Immature natural killer cell (primary cell): Measurements from ENCODE around the gene CTNNA2. TPM values are rescaled to one million over a fixed set of nuclear protein-coding genes. Genes with fewer than 3 reads are reported as not detected.
"Not testable (repeated sequence)": the region's sequence is repeated elsewhere in the genome, so short reads cannot be mapped to it uniquely, and the experiment has no call there.

ENCODE experiments used
- DNase-seq, 3 donors: peaks; one replicate each; pipeline ENCODE4 v3.0.0; 2022; ENCODE audit warnings: mixed read lengths in 1 of 3
- H3K27ac Mint-ChIP-seq, 6 donors: one replicate each; pipeline ENCODE4 v1.8.0; 2020; ENCODE audit warnings: mixed read lengths in 6 of 6, mild to moderate bottlenecking in 5 of 6, inconsistent platforms in 4 of 6, moderate library complexity in 3 of 6
- H3K27me3 Mint-ChIP-seq, 3 donors: one replicate each; pipeline ENCODE4 v1.8.0; 2020 to 2021; ENCODE audit warnings: low read depth in 3 of 3, mild to moderate bottlenecking in 3 of 3, mixed read lengths in 3 of 3, moderate library complexity in 3 of 3, inconsistent platforms in 1 of 3
- H3K36me3 Mint-ChIP-seq, 3 donors: one replicate each; pipeline ENCODE4 v1.8.0; 2020; ENCODE audit warnings: mixed read lengths in 3 of 3, inconsistent platforms in 2 of 3, mild to moderate bottlenecking in 2 of 3
- H3K4me1 Mint-ChIP-seq, 2 donors: one replicate each; pipeline ENCODE4 v1.8.0; 2020; ENCODE audit warnings: inconsistent platforms in 2 of 2, mild to moderate bottlenecking in 2 of 2, mixed read lengths in 2 of 2, moderate library complexity in 1 of 2
- H3K4me3 Mint-ChIP-seq, 5 donors: one replicate each; pipeline ENCODE4 v1.8.0; 2020; ENCODE audit warnings: mild to moderate bottlenecking in 5 of 5, mixed read lengths in 5 of 5, inconsistent platforms in 3 of 5, moderate library complexity in 3 of 5
- H3K9me3 Mint-ChIP-seq, 6 donors: one replicate each; pipeline ENCODE4 v1.8.0; 2020; ENCODE audit warnings: mild to moderate bottlenecking in 6 of 6, mixed read lengths in 6 of 6, inconsistent platforms in 4 of 6, moderate library complexity in 3 of 6
- polyA plus RNA-seq, 3 donors: library from polyadenylated mRNA; unstranded; fragments of 300-500 nt; fragmentation: Illumina TruSeq; gene quantifications; one replicate each; pipeline ENCODE4 v1.2.3, GENCODE V29; 2021

Gene CTNNA2
- polyA plus RNA-seq, 3 donors from 2014 or later, result not detected

DNA sequence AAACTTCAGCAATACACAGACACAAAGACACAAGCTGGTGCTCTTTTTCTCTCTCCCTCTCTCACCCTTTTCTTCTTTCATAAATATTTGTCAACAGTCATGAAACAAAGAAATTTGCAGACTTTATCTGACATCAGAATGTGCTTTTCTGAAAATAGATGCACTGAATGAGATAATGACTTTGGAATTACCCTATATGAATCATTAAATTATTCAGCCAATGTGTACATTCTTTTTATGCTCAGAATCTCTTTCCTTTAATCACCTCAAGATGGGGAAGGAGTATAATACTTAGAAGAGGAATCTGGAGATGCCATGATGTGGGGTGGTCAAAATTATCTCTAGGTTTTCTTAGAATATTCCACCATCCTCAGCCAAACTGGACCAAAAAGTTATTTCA is 501.8 kb downstream of the CTNNA2 start:
- no peak overlapping the region for H3K4me3 Mint-ChIP-seq
- H3K4me1 Mint-ChIP-seq, result no peaks in the 10 kb centered on the region
- peaks cover 4 to 31% (median 8%) of the 10 kb centered on the region in 6 donors for H3K9me3 Mint-ChIP-seq
- no peak overlapping the region for H3K27ac Mint-ChIP-seq
- DNase-seq, result no peak
- peaks cover 0 to 1% (median 0%) of the 10 kb centered on the region in 3 donors for H3K27me3 Mint-ChIP-seq
- no peaks in the 10 kb centered on the region for H3K36me3 Mint-ChIP-seq

DNA sequence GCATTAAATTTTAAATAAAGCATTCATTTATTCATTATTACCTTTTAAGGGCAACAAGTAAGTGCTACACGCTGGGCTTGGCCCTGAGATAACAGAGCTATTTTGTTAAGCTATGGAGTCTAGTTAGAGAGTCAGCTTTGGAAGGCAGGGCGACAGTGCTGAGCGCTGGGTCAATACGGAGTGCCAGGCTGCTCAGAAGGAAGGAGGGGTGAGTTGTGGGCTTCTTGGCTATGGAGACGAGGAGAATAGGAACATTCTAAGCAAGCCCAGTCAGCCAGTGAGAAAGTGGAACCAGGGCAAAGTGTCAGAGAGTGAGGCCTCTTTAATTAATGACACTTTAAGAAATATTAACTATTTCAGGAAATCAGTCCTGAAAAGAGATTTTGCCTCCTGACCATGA is 503.3 kb downstream of the CTNNA2 start:
- DNase-seq, result no peak
- Mint-ChIP-seq H3K4me1 (no peaks in the 10 kb centered on the region), H3K4me3 (no peak overlapping the region), H3K27me3 (peaks cover 0 to 1% (median 0%) of the 10 kb centered on the region in 3 donors), H3K27ac (no peak overlapping the region), H3K9me3 (peaks cover 4 to 28% (median 9%) of the 10 kb centered on the region in 6 donors), H3K36me3 (no peaks in the 10 kb centered on the region)

GRCh38 chr2:80019571-80020460 is 507.0 kb downstream of the CTNNA2 start:
- H3K27ac Mint-ChIP-seq, result no peak overlapping the region
- H3K9me3 Mint-ChIP-seq, result peaks cover 3 to 25% (median 9%) of the 10 kb centered on the region in 6 donors
- no peak overlapping the region for H3K4me3 Mint-ChIP-seq
- no peaks in the 10 kb centered on the region for H3K4me1 Mint-ChIP-seq
- H3K36me3 Mint-ChIP-seq, result peaks cover 0 to 3% (median 0%) of the 10 kb centered on the region in 3 donors
- H3K27me3 Mint-ChIP-seq, result no peaks in the 10 kb centered on the region
- DNase-seq, result no peak

DNA sequence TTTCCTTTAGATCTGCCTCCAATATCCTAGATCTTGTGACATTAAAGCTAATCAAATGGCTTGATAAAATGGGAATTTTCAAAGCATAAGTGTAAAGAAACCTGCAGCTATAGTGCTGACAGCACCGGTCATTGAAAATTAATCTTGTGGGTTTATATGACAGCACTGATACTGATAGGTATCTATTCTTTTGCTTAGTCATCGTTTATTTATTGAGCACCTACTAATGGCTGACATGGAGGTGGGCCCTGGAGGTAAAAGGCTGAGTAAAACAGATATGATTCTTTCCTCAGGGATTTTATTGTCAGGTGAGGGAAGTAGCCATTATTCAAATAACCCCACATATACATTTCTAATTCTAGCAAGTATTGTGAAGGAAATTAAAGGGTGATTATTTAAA is 509.2 kb downstream of the CTNNA2 start:
- Mint-ChIP-seq H3K4me1 (no peaks in the 10 kb centered on the region), H3K27me3 (peaks cover 0 to under 1% (median 0%) of the 10 kb centered on the region in 3 donors), H3K36me3 (peaks cover 0 to 3% (median 0%) of the 10 kb centered on the region in 3 donors), H3K4me3 (no peak overlapping the region), H3K27ac (no peak overlapping the region), H3K9me3 (peaks cover 6 to 38% (median 16%) of the 10 kb centered on the region in 6 donors)
- DNase-seq, result no peak

- H3K4me3 Mint-ChIP-seq, result no peak overlapping the region
- DNase-seq, result no peak
- H3K27ac Mint-ChIP-seq, result no peak overlapping the region
- peaks cover 10 to 40% (median 22%) of the 10 kb centered on the region in 6 donors for H3K9me3 Mint-ChIP-seq
- H3K4me1 Mint-ChIP-seq, result no peaks in the 10 kb centered on the region
- peaks cover 0 to 3% (median 0%) of the 10 kb centered on the region in 3 donors for H3K36me3 Mint-ChIP-seq
- H3K27me3 Mint-ChIP-seq, result peaks cover 0 to 2% (median 1%) of the 10 kb centered on the region in 3 donors
Observed at GRCh38 chr2:80026040-80026729, 513.3 kb downstream of the CTNNA2 start.

GRCh38 chr2:80028051-80028450 is 515.2 kb downstream of the CTNNA2 start:
- Mint-ChIP-seq H3K4me1 (no peaks in the 10 kb centered on the region), H3K27me3 (peaks cover 0 to 2% (median 2%) of the 10 kb centered on the region in 3 donors), H3K4me3 (no peak overlapping the region), H3K9me3 (peaks cover 7 to 40% (median 21%) of the 10 kb centered on the region in 6 donors), H3K36me3 (peaks cover 0 to 3% (median 0%) of the 10 kb centered on the region in 3 donors), H3K27ac (no peak overlapping the region)
- no peak for DNase-seq

DNA sequence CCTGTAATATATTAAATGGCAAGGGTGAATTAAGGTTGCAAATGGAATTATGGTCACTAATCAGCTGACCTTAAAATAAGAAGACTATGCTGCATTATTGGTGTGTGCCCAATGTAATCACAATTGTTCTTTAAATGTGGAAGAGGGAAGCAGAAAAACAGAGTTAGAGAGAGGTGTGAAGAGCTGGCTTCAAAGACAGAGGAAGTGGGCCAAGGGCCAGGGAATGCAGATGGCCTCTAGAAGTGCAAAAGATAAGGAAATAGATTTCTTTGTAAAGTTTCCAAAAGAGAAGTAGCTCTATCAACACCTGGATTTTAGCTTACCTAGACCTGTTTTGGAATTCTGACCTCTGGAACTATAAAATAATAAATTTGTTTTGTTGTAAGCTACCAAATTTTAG is 515.7 kb downstream of the CTNNA2 start:
- H3K4me3 Mint-ChIP-seq, result no peak overlapping the region
- H3K9me3 Mint-ChIP-seq, result peaks cover 7 to 41% (median 21%) of the 10 kb centered on the region in 6 donors
- peaks cover 0 to 3% (median 0%) of the 10 kb centered on the region in 3 donors for H3K36me3 Mint-ChIP-seq
- DNase-seq, result no peak
- H3K4me1 Mint-ChIP-seq, result no peaks in the 10 kb centered on the region
- peaks cover 0 to 2% (median 2%) of the 10 kb centered on the region in 3 donors for H3K27me3 Mint-ChIP-seq
- no peak overlapping the region for H3K27ac Mint-ChIP-seq

GRCh38 chr2:80030135-80030534 is 517.3 kb downstream of the CTNNA2 start:
- H3K9me3 Mint-ChIP-seq, result peaks cover 7 to 45% (median 20%) of the 10 kb centered on the region in 6 donors
- H3K4me1 Mint-ChIP-seq, result no peaks in the 10 kb centered on the region
- DNase-seq, result no peak
- no peak overlapping the region for H3K4me3 Mint-ChIP-seq
- H3K27ac Mint-ChIP-seq, result no peak overlapping the region
- H3K36me3 Mint-ChIP-seq, result no peaks in the 10 kb centered on the region
- peaks cover 0 to 3% (median 2%) of the 10 kb centered on the region in 3 donors for H3K27me3 Mint-ChIP-seq

DNA sequence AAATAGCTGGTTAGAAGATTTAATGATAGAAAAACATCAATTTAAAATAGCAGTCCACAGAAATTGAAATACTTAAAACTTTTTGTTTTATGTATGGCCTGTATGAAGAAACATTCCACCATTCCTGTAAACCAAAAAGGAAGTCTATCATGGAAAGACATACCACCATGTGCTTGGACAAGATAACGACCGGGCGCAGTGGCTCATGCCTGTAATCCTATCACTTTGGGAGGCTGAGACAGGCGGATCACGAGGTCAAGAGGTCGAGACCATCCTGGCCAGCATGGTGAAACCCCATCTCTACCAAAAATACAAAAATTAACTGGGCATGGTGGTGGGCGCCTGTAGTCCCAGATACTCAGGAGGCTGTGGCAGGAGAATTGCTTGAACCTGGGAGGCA is 519.8 kb downstream of the CTNNA2 start:
- H3K4me3 Mint-ChIP-seq, H3K27me3 Mint-ChIP-seq, H3K36me3 Mint-ChIP-seq, H3K27ac Mint-ChIP-seq, DNase-seq, H3K4me1 Mint-ChIP-seq: not testable (repeated sequence)
- H3K9me3 Mint-ChIP-seq, result peaks cover 9 to 46% (median 15%) of the 10 kb centered on the region in 6 donors

DNA sequence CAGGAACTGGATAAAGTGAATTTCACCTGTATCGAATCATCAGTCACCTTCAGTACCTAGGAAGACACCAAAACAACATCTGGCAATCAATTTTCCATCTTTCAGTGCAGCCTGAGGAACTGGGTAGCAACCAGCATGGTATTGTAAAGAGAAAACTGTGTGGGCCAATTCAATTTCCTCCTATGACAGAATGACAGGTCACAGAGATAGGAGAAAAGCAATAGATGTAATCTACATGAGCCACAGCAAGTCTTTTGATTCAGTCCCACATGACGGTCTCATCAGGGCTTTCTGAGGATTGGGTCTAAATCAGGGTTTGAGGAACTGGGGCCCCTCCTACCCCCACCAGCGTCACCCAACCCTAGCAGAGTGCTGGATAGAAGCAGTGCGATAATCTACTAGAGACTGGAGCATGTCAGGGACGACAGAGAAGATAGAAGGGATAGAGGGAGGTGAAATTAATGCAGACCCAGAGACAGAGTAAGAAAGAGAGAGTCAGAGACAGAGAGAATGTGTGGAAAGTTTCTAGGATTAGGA is 523.0 kb downstream of the CTNNA2 start:
- Mint-ChIP-seq H3K27ac (no peak overlapping the region), H3K36me3 (peaks cover 0 to 3% (median 0%) of the 10 kb centered on the region in 3 donors), H3K4me3 (no peak overlapping the region), H3K9me3 (peaks cover 7 to 50% (median 16%) of the 10 kb centered on the region in 6 donors), H3K4me1 (no peaks in the 10 kb centered on the region), H3K27me3 (peaks cover 0 to 3% (median 3%) of the 10 kb centered on the region in 3 donors)
- DNase-seq, result no peak

DNA sequence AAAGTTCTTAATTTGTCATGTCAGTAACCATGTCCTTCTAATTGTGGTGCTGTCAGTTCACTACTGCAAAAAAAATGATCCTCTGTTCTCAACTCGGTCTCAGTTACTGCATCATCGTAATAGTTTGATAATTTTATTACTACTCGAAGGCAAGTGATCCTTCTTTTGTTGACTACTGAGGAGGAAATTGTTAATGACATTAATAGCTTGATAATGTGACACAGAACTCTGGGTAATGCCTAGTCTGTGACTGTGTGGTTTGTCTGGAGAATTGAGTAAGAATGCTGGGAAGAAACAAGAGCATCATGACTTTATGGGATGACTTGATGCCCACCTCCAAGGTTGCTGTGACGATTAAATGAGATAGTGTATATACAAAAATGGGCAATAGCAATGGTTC is 524.5 kb downstream of the CTNNA2 start:
- H3K9me3 Mint-ChIP-seq, result peaks cover 7 to 46% (median 14%) of the 10 kb centered on the region in 6 donors
- H3K27me3 Mint-ChIP-seq, result peaks cover 0 to 3% (median 2%) of the 10 kb centered on the region in 3 donors
- H3K4me3 Mint-ChIP-seq, result no peak overlapping the region
- H3K27ac Mint-ChIP-seq, result no peak overlapping the region
- H3K4me1 Mint-ChIP-seq, result no peaks in the 10 kb centered on the region
- peaks cover 0 to 3% (median 0%) of the 10 kb centered on the region in 3 donors for H3K36me3 Mint-ChIP-seq
- no peak for DNase-seq

DNA sequence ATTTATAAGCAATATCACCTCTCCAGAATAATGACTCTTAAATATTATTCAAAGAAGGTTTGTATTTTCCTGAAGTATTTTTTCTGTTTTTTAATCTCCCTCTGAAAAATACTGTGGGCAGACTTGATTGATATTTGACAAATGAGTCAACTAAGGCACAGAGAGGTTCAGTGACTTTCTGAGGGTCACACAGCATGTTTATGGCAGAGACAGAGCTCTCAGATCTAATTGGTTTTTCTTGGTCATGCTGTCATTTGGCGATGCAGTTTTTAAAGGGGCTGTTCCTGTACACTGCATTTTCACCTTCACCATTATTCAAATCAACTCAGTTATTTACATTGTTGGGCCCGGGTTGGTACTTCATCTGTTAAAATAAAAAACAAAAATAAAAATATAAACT is 527.4 kb downstream of the CTNNA2 start:
- H3K27ac Mint-ChIP-seq, result no peak overlapping the region
- H3K36me3 Mint-ChIP-seq, result peaks cover 0 to 3% (median 0%) of the 10 kb centered on the region in 3 donors
- H3K4me3 Mint-ChIP-seq, result no peak overlapping the region
- peaks cover 0 to 3% (median 0%) of the 10 kb centered on the region in 3 donors for H3K27me3 Mint-ChIP-seq
- H3K4me1 Mint-ChIP-seq, result no peaks in the 10 kb centered on the region
- DNase-seq, result no peak
- H3K9me3 Mint-ChIP-seq, result peaks cover 9 to 40% (median 14%) of the 10 kb centered on the region in 6 donors

DNA sequence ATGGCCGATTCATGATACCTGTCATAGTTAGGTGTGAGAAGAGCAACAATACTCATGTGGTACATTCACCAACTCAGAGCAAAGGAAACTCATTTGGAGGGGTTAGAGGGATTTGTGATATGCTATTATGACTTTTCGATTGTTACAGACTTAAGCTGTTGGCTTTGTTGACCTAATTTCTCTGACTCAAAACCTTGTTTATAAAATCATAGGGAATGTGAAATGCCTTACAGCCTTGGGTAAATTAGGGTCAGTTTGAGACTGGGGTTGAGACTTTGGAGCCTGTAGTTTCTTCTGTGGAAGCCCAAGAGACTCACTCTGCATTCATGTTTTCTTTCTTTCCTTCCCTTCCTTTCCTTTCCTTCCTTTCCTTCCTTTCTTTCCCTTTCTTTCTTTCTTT is 529.8 kb downstream of the CTNNA2 start:
- peaks cover 2 to 24% (median 8%) of the 10 kb centered on the region in 6 donors for H3K9me3 Mint-ChIP-seq
- no peaks in the 10 kb centered on the region for H3K36me3 Mint-ChIP-seq
- no peaks in the 10 kb centered on the region for H3K4me1 Mint-ChIP-seq
- H3K4me3 Mint-ChIP-seq, result no peak overlapping the region
- H3K27ac Mint-ChIP-seq, result no peak overlapping the region
- no peaks in the 10 kb centered on the region for H3K27me3 Mint-ChIP-seq
- no peak for DNase-seq

DNA sequence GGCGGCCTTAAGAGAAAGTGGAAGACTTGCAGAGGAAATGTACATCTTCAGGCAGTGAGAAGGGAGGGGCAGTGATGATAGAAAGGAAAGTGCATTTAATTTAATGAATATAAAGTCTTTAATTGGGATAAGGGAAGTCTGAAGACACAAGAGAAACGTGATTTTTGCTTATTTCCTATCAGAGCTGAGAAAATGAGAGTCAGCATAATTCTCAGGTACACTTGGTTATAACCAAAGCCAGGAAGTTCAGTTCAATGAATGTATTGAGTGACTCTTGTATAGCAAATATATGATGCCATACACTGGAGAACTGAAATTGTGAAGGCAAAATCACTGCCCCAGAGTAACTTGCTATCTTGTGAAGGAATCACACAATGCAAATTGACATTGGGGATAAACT is 535.4 kb downstream of the CTNNA2 start:
- no peaks in the 10 kb centered on the region for H3K4me1 Mint-ChIP-seq
- H3K27me3 Mint-ChIP-seq, result no peaks in the 10 kb centered on the region
- H3K36me3 Mint-ChIP-seq, result no peaks in the 10 kb centered on the region
- H3K9me3 Mint-ChIP-seq, result peaks cover 0 to 29% (median 6%) of the 10 kb centered on the region in 6 donors
- no peak overlapping the region for H3K4me3 Mint-ChIP-seq
- no peak overlapping the region for H3K27ac Mint-ChIP-seq
- DNase-seq, result no peak
